Measurements from ENCODE around the gene MT1G. TPM values are rescaled to one million over a fixed set of nuclear protein-coding genes. Genes with fewer than 3 reads are reported as not detected.

Gene MT1G
- total RNA-seq, 1 experiment from 2014 or later, result 23.4 TPM

GRCh38 chr16:56710181-56710737 is 42.4 kb upstream of the MT1G start:
- no peak for DNase-seq
- Histone ChIP-seq H3K79me2 (ENCODE audit: insufficient read depth, low read length) (no peaks in the 10 kb centered on the region), H3K79me1 (ENCODE audit: insufficient read depth, low read depth, low read length, poor library complexity, severe bottlenecking) (no peaks in the 10 kb centered on the region), H2BK15ac (ENCODE audit: low read depth, low read length) (no peak overlapping the region), H4K8ac (replicated peaks; ENCODE audit: insufficient read length, low read depth, low read length) (no peak overlapping the region), H3K23me2 (ENCODE audit: insufficient read length, low read depth, low read length, poor library complexity, severe bottlenecking) (no peaks in the 10 kb centered on the region), H2AK5ac (ENCODE audit: insufficient read length, low read length) (no peak overlapping the region), H3K9me3 (ENCODE audit: control insufficient read depth, low read depth, low read length) (no peaks in the 10 kb centered on the region), H4K91ac (ENCODE audit: insufficient read length, low read depth, low read length) (no peak overlapping the region), H3K56ac (ENCODE audit: insufficient read length, low read depth, low read length) (no peak overlapping the region), H3K9ac (ENCODE audit: extremely low read depth, insufficient read length, low read length) (no peak overlapping the region), H3K14ac (ENCODE audit: insufficient read depth, low read length) (no peak overlapping the region), H2BK12ac (ENCODE audit: insufficient read length, low read depth, low read length) (no peak overlapping the region), H3K27me3 (ENCODE audit: insufficient read depth, low read length) (no peaks in the 10 kb centered on the region; the same call in 1 of the 2 replicates), H3K23ac (ENCODE audit: insufficient read length, low read depth, low read length) (no peak overlapping the region), H2AFZ (ENCODE audit: low read length) (no peak overlapping the region), H3K27ac (ENCODE audit: insufficient read length, low read depth, low read length) (no peak overlapping the region), H4K20me1 (ENCODE audit: control insufficient read depth, insufficient read depth, insufficient read length) (no peaks in the 10 kb centered on the region), H2BK5ac (ENCODE audit: insufficient read length, low read length) (no peak overlapping the region), H4K5ac (ENCODE audit: insufficient read length, low read depth, low read length) (no peak overlapping the region), H3K4me2 (ENCODE audit: insufficient read depth, insufficient read length, low read length) (no peak overlapping the region), H2BK120ac (ENCODE audit: low read depth, low read length, poor library complexity, severe bottlenecking) (no peak overlapping the region), H3T11ph (ENCODE audit: low read length) (no peak overlapping the region), H2BK20ac (ENCODE audit: low read depth, low read length, poor library complexity, severe bottlenecking) (no peak overlapping the region), H3K4me1 (ENCODE audit: insufficient read depth, low read length) (no peaks in the 10 kb centered on the region), H3K18ac (ENCODE audit: insufficient read length, low read depth, low read length) (no peak overlapping the region), H3K4ac (ENCODE audit: low read depth, low read length) (no peak overlapping the region)
- WGBS (ENCODE audit: extremely low coverage, insufficient read length, low lambda C conversion rate), result no CpG with 5 or more reads among the region's 3 CpGs
- Mint-ChIP-seq H3K9me3 (peaks cover 0 to 4% of the 10 kb centered on the region in 2 experiments; a peak in 2 of 5 replicates), H3K4me3 (no peak overlapping the region), H3K36me3 (ENCODE audit: insufficient read depth in 1 of 3, low read depth in 3 of 3) (no peaks in the 10 kb centered on the region), H3K4me1 (peaks cover 13% of the 10 kb centered on the region in 2 experiments), H3K27ac (no peak overlapping the region), H3K27me3 (ENCODE audit: low read depth) (peaks cover 27% of the 10 kb centered on the region)
- TF ChIP-seq CTCF (conservative IDR thresholded peaks at IDR 0.05), result no peak

All from H9 (cell line).